Mesenchymal stem cell (in vitro differentiated cells and primary cell): ENCODE results near the gene TPO.

Experiments
- DNase-seq: peaks from one replicate; pipeline ENCODE4 v3.0.0-alpha.2; 2013
- H2AFZ ChIP-seq: one replicate; pipeline ENCODE4 v1.6.1; 2013; ENCODE audit warnings: low read depth, mild to moderate bottlenecking, control low read depth, inconsistent platforms, low read length, moderate library complexity
- H2AK5ac ChIP-seq: 2 replicates; pipeline ENCODE4 v1.6.1; 2013; ENCODE audit warnings: low read length, moderate library complexity, mild to moderate bottlenecking, inconsistent platforms; ENCODE audit not compliant: severe bottlenecking
- H2BK120ac ChIP-seq: one replicate; pipeline ENCODE4 v1.6.1; 2013; ENCODE audit warnings: low read depth, mild to moderate bottlenecking, inconsistent platforms, low read length, moderate library complexity
- H2BK12ac ChIP-seq, 2 experiments: one replicate each; pipeline ENCODE4 v1.6.1; 2013; ENCODE audit warnings: inconsistent platforms in 2 of 2, low read length in 2 of 2, mild to moderate bottlenecking in 2 of 2, moderate library complexity in 2 of 2, control low read depth in 1 of 2
- H2BK15ac ChIP-seq: one replicate; pipeline ENCODE4 v1.6.1; 2013; ENCODE audit warnings: mild to moderate bottlenecking, low read depth, inconsistent platforms; ENCODE audit not compliant: poor library complexity, severe bottlenecking
- H2BK5ac ChIP-seq: 2 replicates; pipeline ENCODE4 v1.6.1; 2013; ENCODE audit warnings: low read depth, mild to moderate bottlenecking, low read length, control low read depth, inconsistent platforms; ENCODE audit not compliant: poor library complexity, severe bottlenecking
- H3K14ac ChIP-seq, 2 experiments: one replicate each; pipeline ENCODE4 v1.6.1; 2013; ENCODE audit warnings: inconsistent platforms in 2 of 2, low read length in 2 of 2, control low read depth in 1 of 2, mild to moderate bottlenecking in 1 of 2, moderate library complexity in 1 of 2
- H3K18ac ChIP-seq, 2 experiments: one replicate each; pipeline ENCODE4 v1.6.1; 2013; ENCODE audit warnings: inconsistent platforms in 2 of 2, low read length in 2 of 2, control low read depth in 1 of 2, low read depth in 1 of 2, mild to moderate bottlenecking in 1 of 2
- H3K23ac ChIP-seq, 2 experiments: one replicate each; pipeline ENCODE4 v1.6.1; 2013; ENCODE audit warnings: inconsistent platforms in 2 of 2, low read length in 2 of 2, mild to moderate bottlenecking in 2 of 2, moderate library complexity in 2 of 2, control low read depth in 1 of 2
- H3K27ac ChIP-seq: 2 replicates; pipeline ENCODE4 v1.5.1; 2013; ENCODE audit warnings: mild to moderate bottlenecking, moderate library complexity, low read length, control low read depth, inconsistent platforms; ENCODE audit not compliant: poor library complexity, severe bottlenecking
- H3K27me3 ChIP-seq, 2 experiments: 2 replicates each; pipeline versions ENCODE4 v1.6.1 to v1.7.0; 2013; ENCODE audit warnings: low read length in 2 of 2, mild to moderate bottlenecking in 2 of 2, moderate library complexity in 2 of 2, control low read depth in 1 of 2, inconsistent platforms in 1 of 2; ENCODE audit not compliant: control insufficient read depth in 1 of 2, insufficient read depth in 1 of 2
- H3K36me3 ChIP-seq, 2 experiments: 2 replicates each; pipeline versions ENCODE4 v1.6.1 to v1.7.0; 2013; ENCODE audit warnings: low read length in 2 of 2, control low read depth in 1 of 2, inconsistent platforms in 1 of 2, low read depth in 1 of 2, mild to moderate bottlenecking in 1 of 2; ENCODE audit not compliant: insufficient read depth in 2 of 2, control insufficient read depth in 1 of 2
- H3K4ac ChIP-seq, 2 experiments: one replicate each; pipeline ENCODE4 v1.6.1; 2013; ENCODE audit warnings: inconsistent platforms in 2 of 2, low read length in 2 of 2, mild to moderate bottlenecking in 2 of 2, moderate library complexity in 2 of 2, control low read depth in 1 of 2, low read depth in 1 of 2
- H3K4me1 ChIP-seq: 2 replicates; pipeline ENCODE4 v1.6.1; 2013; ENCODE audit warnings: low read depth, low read length, control low read depth; ENCODE audit not compliant: control insufficient read depth, insufficient read depth
- H3K4me2 ChIP-seq: 2 replicates; pipeline ENCODE4 v1.6.1; 2013; ENCODE audit warnings: low read length, mild to moderate bottlenecking, inconsistent platforms; ENCODE audit not compliant: poor library complexity, severe bottlenecking
- H3K4me3 ChIP-seq, 2 experiments: 2 replicates each; pipeline versions ENCODE4 v1.5.1 to v1.7.0; 2013; ENCODE audit warnings: low read length in 2 of 2, mild to moderate bottlenecking in 2 of 2, control low read depth in 1 of 2, low read depth in 1 of 2; ENCODE audit not compliant: insufficient read depth in 1 of 2
- H3K79me1 ChIP-seq: replicated peaks from 2 replicates; pipeline ENCODE4 v1.6.1; 2013; ENCODE audit warnings: mild to moderate bottlenecking, control low read depth, low read length, inconsistent platforms; ENCODE audit not compliant: poor library complexity, severe bottlenecking
- H3K9ac ChIP-seq: 2 replicates; pipeline ENCODE4 v1.7.0; 2013; ENCODE audit warnings: mild to moderate bottlenecking, low read length, moderate library complexity
- H3K9me3 ChIP-seq: 2 replicates; pipeline ENCODE4 v1.7.0; 2013; ENCODE audit warnings: mild to moderate bottlenecking, low read length; ENCODE audit not compliant: control insufficient read depth
- H4K8ac ChIP-seq: one replicate; pipeline ENCODE4 v1.6.1; 2013; ENCODE audit warnings: inconsistent platforms, mild to moderate bottlenecking, low read length, moderate library complexity
- H4K91ac ChIP-seq: one replicate; pipeline ENCODE4 v1.6.1; 2013; ENCODE audit warnings: mild to moderate bottlenecking, low read length, inconsistent platforms
- WGBS: methylation state at CpG from one replicate; pipeline ENCODE4 v1.1.7; 2013; ENCODE audit warnings: mixed read lengths; 5-methylcytosine and 5-hydroxymethylcytosine counted together

Gene TPO

GRCh38 chr2:1494257-1494656, 81.0 kb downstream of the TPO start:
- Histone ChIP-seq H3K9me3 (no peaks in the 10 kb centered on the region), H2BK120ac (no peak overlapping the region), H3K4ac (no peak overlapping the region), H3K4me3 (no peak overlapping the region), H3K18ac (no peak overlapping the region), H3K27me3 (peaks cover 0 to 27% of the 10 kb centered on the region in 2 experiments), H3K4me1 (no peaks in the 10 kb centered on the region), H2AFZ (no peak overlapping the region), H2AK5ac (no peak overlapping the region), H3K27ac (no peak overlapping the region), H3K9ac (no peak overlapping the region), H4K8ac (no peak overlapping the region), H3K14ac (no peak overlapping the region), H4K91ac (no peak overlapping the region), H3K79me1 (no peaks in the 10 kb centered on the region), H3K23ac (no peak overlapping the region), H2BK12ac (no peak overlapping the region), H2BK15ac (no peak overlapping the region), H2BK5ac (no peak overlapping the region), H3K36me3 (no peaks in the 10 kb centered on the region), H3K4me2 (no peak overlapping the region)
- DNase-seq: no peak
- WGBS: 79% methylated on average over 11 of the region's 12 CpGs

- no peak overlapping the region for H3K4me2 ChIP-seq
- no peaks in the 10 kb centered on the region for H3K9me3 ChIP-seq
- H2BK120ac ChIP-seq: no peak overlapping the region
- H4K8ac ChIP-seq: no peak overlapping the region
- no peak overlapping the region for H3K4me3 ChIP-seq
- H3K14ac ChIP-seq: no peak overlapping the region
- no peak overlapping the region for H3K9ac ChIP-seq
- 76% methylated on average over 9 of the region's 9 CpGs for WGBS
- no peak for DNase-seq
- no peak overlapping the region for H4K91ac ChIP-seq
- H2BK15ac ChIP-seq: no peak overlapping the region
- H2BK5ac ChIP-seq: no peak overlapping the region
- H3K36me3 ChIP-seq: no peaks in the 10 kb centered on the region
- H2BK12ac ChIP-seq: no peak overlapping the region
- H3K18ac ChIP-seq: no peak overlapping the region
- no peaks in the 10 kb centered on the region for H3K79me1 ChIP-seq
- H3K27ac ChIP-seq: no peak overlapping the region
- peaks cover 0 to 29% of the 10 kb centered on the region in 2 experiments for H3K27me3 ChIP-seq
- H3K4me1 ChIP-seq: no peaks in the 10 kb centered on the region
- H2AK5ac ChIP-seq: no peak overlapping the region
- no peak overlapping the region for H3K4ac ChIP-seq
- H3K23ac ChIP-seq: no peak overlapping the region
- H2AFZ ChIP-seq: no peak overlapping the region
Observed at GRCh38 chr2:1494906-1495305, 81.6 kb downstream of the TPO start.

- no peak overlapping the region for H3K4me2 ChIP-seq
- WGBS: 74% methylated on average over 22 of the region's 22 CpGs
- H3K23ac ChIP-seq: no peak overlapping the region
Observed at GRCh38 chr2:1495676-1496358, 82.6 kb downstream of the TPO start.

GRCh38 chr2:1496359-1496821, 83.1 kb downstream of the TPO start:
- no peaks in the 10 kb centered on the region for H3K4me1 ChIP-seq
- no peak overlapping the region for H2AK5ac ChIP-seq
- no peak overlapping the region for H3K18ac ChIP-seq
- H4K8ac ChIP-seq: no peak overlapping the region
- no peak overlapping the region for H4K91ac ChIP-seq
- no peak overlapping the region for H3K27ac ChIP-seq
- H2BK12ac ChIP-seq: no peak overlapping the region
- H2BK5ac ChIP-seq: no peak overlapping the region
- no peaks in the 10 kb centered on the region for H3K79me1 ChIP-seq
- H3K27me3 ChIP-seq: peaks cover 0 to 29% of the 10 kb centered on the region in 2 experiments
- no peak overlapping the region for H3K4me3 ChIP-seq
- H3K23ac ChIP-seq: no peak overlapping the region
- no peak overlapping the region for H3K4ac ChIP-seq
- H3K9me3 ChIP-seq: no peaks in the 10 kb centered on the region
- H3K36me3 ChIP-seq: no peaks in the 10 kb centered on the region
- no peak overlapping the region for H2AFZ ChIP-seq
- DNase-seq: no peak
- H2BK120ac ChIP-seq: no peak overlapping the region
- WGBS: 86% methylated on average over 19 of the region's 19 CpGs
- H3K9ac ChIP-seq: no peak overlapping the region
- no peak overlapping the region for H3K4me2 ChIP-seq
- H3K14ac ChIP-seq: no peak overlapping the region
- H2BK15ac ChIP-seq: no peak overlapping the region

More at GRCh38 chr2:1495676-1496358, 82.6 kb downstream of the TPO start:
- Histone ChIP-seq H3K9me3 (no peaks in the 10 kb centered on the region), H4K91ac (no peak overlapping the region), H3K9ac (no peak overlapping the region), H3K36me3 (no peaks in the 10 kb centered on the region), H3K4me1 (no peaks in the 10 kb centered on the region), H2BK120ac (no peak overlapping the region), H3K18ac (no peak overlapping the region), H3K14ac (no peak overlapping the region), H3K4me3 (no peak overlapping the region), H2AK5ac (no peak overlapping the region), H3K27ac (no peak overlapping the region), H4K8ac (no peak overlapping the region), H2BK5ac (no peak overlapping the region), H2BK12ac (no peak overlapping the region), H3K27me3 (peaks cover 0 to 29% of the 10 kb centered on the region in 2 experiments), H3K4ac (no peak overlapping the region), H3K79me1 (no peaks in the 10 kb centered on the region), H2AFZ (no peak overlapping the region), H2BK15ac (no peak overlapping the region)
- DNase-seq: no peak
